Spinal cord (tissue), 10 donors: ENCODE measurements around the gene TRIM67. TPM values are rescaled to one million over a fixed set of nuclear protein-coding genes. Genes with fewer than 3 reads are reported as not detected.

Experiments
- DNase-seq, 6 donors: peaks; one replicate each; pipeline versions ENCODE4 v3.0.0 to v3.0.0-alpha.2; 2013 to 2015; ENCODE audit warnings: low spot score in 6 of 6, low read depth in 4 of 6
- H3K27ac ChIP-seq: one replicate; pipeline ENCODE4 v1.5.1; 2013; ENCODE audit warnings: low read depth, low read length, control low read depth
- H3K27me3 ChIP-seq: one replicate; pipeline ENCODE4 v1.6.1; 2013; ENCODE audit warnings: low read length; ENCODE audit not compliant: control insufficient read depth, insufficient read depth
- H3K36me3 ChIP-seq: one replicate; pipeline ENCODE4 v1.6.1; 2013; ENCODE audit warnings: low read length; ENCODE audit not compliant: control insufficient read depth, insufficient read depth
- H3K4me1 ChIP-seq: one replicate; pipeline ENCODE4 v1.6.1; 2013; ENCODE audit warnings: low read length; ENCODE audit not compliant: control insufficient read depth, insufficient read depth
- H3K4me3 ChIP-seq: one replicate; pipeline ENCODE4 v1.5.1; 2013; ENCODE audit warnings: low read depth, low read length, control low read depth
- H3K9me3 ChIP-seq: one replicate; pipeline ENCODE4 v1.6.1; 2013; ENCODE audit warnings: low read length; ENCODE audit not compliant: control insufficient read depth, insufficient read depth
- WGBS: methylation state at CpG from one replicate; pipeline ENCODE4 v1.1.5; 2013; ENCODE audit warnings: missing lambda C conversion rate; ENCODE audit not compliant: insufficient coverage; 5-methylcytosine and 5-hydroxymethylcytosine counted together
- polyA plus RNA-seq, 2 donors: library from polyadenylated mRNA; unstranded; fragments of 120-200 nt; gene quantifications; one replicate each; pipeline ENCODE4 v1.2.1, GENCODE V29; 2013; ENCODE audit not compliant: insufficient read length in 2 of 2
- total RNA-seq, 2 donors: library from RNA; depleted of rRNA in 1 of 2; stranded (reverse); fragments of 120-200 nt in 1 of 2; fragments of >200 nt in 1 of 2; gene quantifications; one replicate each; pipeline versions ENCODE4 v1.2.3 to v1.2.4, GENCODE V29; 2013 to 2014
- donor health status: healthy.

TRIM67 gene
- total and polyA plus RNA-seq, 4 donors: 5.2 to 37.2 (median 23.8) TPM

- WGBS: 39% methylated on average over 7 of the region's 10 CpGs
- Histone ChIP-seq H3K27me3 (no peaks in the 10 kb centered on the region), H3K4me1 (peaks cover 24% of the 10 kb centered on the region), H3K27ac (peak overlapping the region; percentile 58), H3K4me3 (no peak overlapping the region), H3K9me3 (no peaks in the 10 kb centered on the region), H3K36me3 (peaks cover 5% of the 10 kb centered on the region)
- peak in 2 of 6 donors; percentile 65 to 68 for DNase-seq
Measured at GRCh38 chr1:231187571-231187970, 25.7 kb downstream of the TRIM67 start.

- H3K27ac ChIP-seq: peak overlapping the region; percentile 58
- no peak overlapping the region for H3K4me3 ChIP-seq
- no peaks in the 10 kb centered on the region for H3K9me3 ChIP-seq
- no peaks in the 10 kb centered on the region for H3K27me3 ChIP-seq
- peak in 1 of 6 donors; percentile 28 for DNase-seq
- H3K36me3 ChIP-seq: peaks cover 9% of the 10 kb centered on the region
- WGBS: 41% methylated on average over 3 of the region's 3 CpGs
- H3K4me1 ChIP-seq: peaks cover 28% of the 10 kb centered on the region
Measured at GRCh38 chr1:231188072-231188471, 26.2 kb downstream of the TRIM67 start.

- no peaks in the 10 kb centered on the region for H3K27me3 ChIP-seq
- no peak overlapping the region for H3K27ac ChIP-seq
- WGBS: 95% methylated on average over 5 of the region's 7 CpGs
- no peak overlapping the region for H3K4me3 ChIP-seq
- no peak for DNase-seq
- H3K36me3 ChIP-seq: peaks cover 9% of the 10 kb centered on the region
- H3K9me3 ChIP-seq: no peaks in the 10 kb centered on the region
- H3K4me1 ChIP-seq: peaks cover 34% of the 10 kb centered on the region
Measured at GRCh38 chr1:231188768-231189167, 26.9 kb downstream of the TRIM67 start.

GRCh38 chr1:231189683-231190270 lies 27.9 kb downstream of the TRIM67 start:
- H3K9me3 ChIP-seq: no peaks in the 10 kb centered on the region
- peaks cover 34% of the 10 kb centered on the region for H3K4me1 ChIP-seq
- no peak overlapping the region for H3K4me3 ChIP-seq
- peaks cover 12% of the 10 kb centered on the region for H3K36me3 ChIP-seq
- DNase-seq: no peak
- WGBS: 67% methylated on average over 3 of the region's 5 CpGs
- no peaks in the 10 kb centered on the region for H3K27me3 ChIP-seq
- no peak overlapping the region for H3K27ac ChIP-seq

GRCh38 chr1:231190456-231190855 lies 28.6 kb downstream of the TRIM67 start:
- H3K4me3 ChIP-seq: no peak overlapping the region
- H3K27me3 ChIP-seq: no peaks in the 10 kb centered on the region
- H3K9me3 ChIP-seq: no peaks in the 10 kb centered on the region
- no peak overlapping the region for H3K27ac ChIP-seq
- WGBS: 96% methylated on average over 10 of the region's 10 CpGs
- no peak for DNase-seq
- peaks cover 12% of the 10 kb centered on the region for H3K36me3 ChIP-seq
- H3K4me1 ChIP-seq: peaks cover 34% of the 10 kb centered on the region

GRCh38 chr1:231192620-231193163 lies 30.8 kb downstream of the TRIM67 start:
- 29% methylated on average over 11 of the region's 12 CpGs for WGBS
- H3K27ac ChIP-seq: no peak overlapping the region

GRCh38 chr1:231193710-231194340 lies 32.0 kb downstream of the TRIM67 start:
- no peak for DNase-seq
- no peak overlapping the region for H3K4me3 ChIP-seq
- 79% methylated on average over 8 of the region's 10 CpGs for WGBS
- peaks cover 12% of the 10 kb centered on the region for H3K36me3 ChIP-seq
- H3K9me3 ChIP-seq: no peaks in the 10 kb centered on the region
- H3K27me3 ChIP-seq: no peaks in the 10 kb centered on the region
- H3K27ac ChIP-seq: no peak overlapping the region
- H3K4me1 ChIP-seq: peaks cover 21% of the 10 kb centered on the region

More at GRCh38 chr1:231192620-231193163, 30.8 kb downstream of the TRIM67 start:
- no peak overlapping the region for H3K4me3 ChIP-seq
- H3K27me3 ChIP-seq: no peaks in the 10 kb centered on the region
- peaks cover 29% of the 10 kb centered on the region for H3K4me1 ChIP-seq
- H3K36me3 ChIP-seq: peaks cover 12% of the 10 kb centered on the region
- peak in 5 of 6 donors; percentile 47 to 86 (median 64) for DNase-seq
- H3K9me3 ChIP-seq: no peaks in the 10 kb centered on the region

GRCh38 chr1:231194476-231194842 lies 32.6 kb downstream of the TRIM67 start:
- no peaks in the 10 kb centered on the region for H3K27me3 ChIP-seq
- 83% methylated on average over 1 of the region's 2 CpGs for WGBS
- peaks cover 21% of the 10 kb centered on the region for H3K4me1 ChIP-seq

GRCh38 chr1:231194843-231195516 lies 33.1 kb downstream of the TRIM67 start:
- H3K27me3 ChIP-seq: no peaks in the 10 kb centered on the region
- WGBS: 97% methylated on average over 6 of the region's 8 CpGs

More at GRCh38 chr1:231194476-231194842, 32.6 kb downstream of the TRIM67 start:
- Histone ChIP-seq H3K27ac (no peak overlapping the region), H3K36me3 (peaks cover 13% of the 10 kb centered on the region), H3K4me3 (no peak overlapping the region), H3K9me3 (no peaks in the 10 kb centered on the region)
- no peak for DNase-seq

More at GRCh38 chr1:231194843-231195516, 33.1 kb downstream of the TRIM67 start:
- no peak for DNase-seq
- H3K9me3 ChIP-seq: no peaks in the 10 kb centered on the region
- H3K36me3 ChIP-seq: peaks cover 19% of the 10 kb centered on the region
- peaks cover 21% of the 10 kb centered on the region for H3K4me1 ChIP-seq
- H3K4me3 ChIP-seq: no peak overlapping the region
- H3K27ac ChIP-seq: no peak overlapping the region
